T-helper 1 cell treated with Interleukin-12 subunit alpha and Interleukin-12 subunit beta and Interleukin-4 antibody, amounts not matched to agents 30 μg/mL and 1 μg/mL, for 36 hours (primary cell): Measurements from ENCODE around the gene CATSPERD.

Experiments
- H3K27ac Mint-ChIP-seq: one replicate; pipeline ENCODE4 v1.8.0; 2021; ENCODE audit warnings: mild to moderate bottlenecking, mixed read lengths
- H3K27me3 Mint-ChIP-seq: one replicate; pipeline ENCODE4 v1.8.0; 2021; ENCODE audit warnings: low read depth, mixed read lengths
- H3K36me3 Mint-ChIP-seq: one replicate; pipeline ENCODE4 v1.8.0; 2021; ENCODE audit warnings: low read depth, mixed read lengths
- H3K4me1 Mint-ChIP-seq: one replicate; pipeline ENCODE4 v1.8.0; 2021; ENCODE audit warnings: low read depth, mixed read lengths
- H3K4me3 Mint-ChIP-seq: one replicate; pipeline ENCODE4 v1.8.0; 2021; ENCODE audit warnings: mild to moderate bottlenecking, moderate library complexity, mixed read lengths
- H3K9me3 Mint-ChIP-seq: one replicate; pipeline ENCODE4 v1.8.0; 2021; ENCODE audit warnings: mixed read lengths

The CATSPERD gene

GRCh38 chr19:5789886-5790558 lies 69.6 kb downstream of the CATSPERD start:
- Mint-ChIP-seq H3K27me3 (no peaks in the 10 kb centered on the region), H3K4me1 (peaks cover 7% of the 10 kb centered on the region), H3K27ac (peak overlapping the region; percentile 100), H3K36me3 (peaks cover 24% of the 10 kb centered on the region), H3K9me3 (no peaks in the 10 kb centered on the region), H3K4me3 (peak overlapping the region; percentile 99)

GRCh38 chr19:5790559-5791520 lies 70.4 kb downstream of the CATSPERD start, which contains the start of gene DUS3L:
Gene DUS3L, minus strand, starts transcription at chr19:5791163. Its CDS starts 22 bp downstream, at chr19:5791141.
- peak within 1 kb of the TSS; percentile 99 for H3K4me3 Mint-ChIP-seq
- peaks cover 24% of the 10 kb centered on the region for H3K36me3 Mint-ChIP-seq
- H3K27ac Mint-ChIP-seq: peak within 1 kb of the TSS; percentile 100
- no peaks in the 10 kb centered on the region for H3K27me3 Mint-ChIP-seq
- peaks cover 7% of the 10 kb centered on the region for H3K4me1 Mint-ChIP-seq
- H3K9me3 Mint-ChIP-seq: no peaks in the 10 kb centered on the region

GRCh38 chr19:5792224-5792623 lies 71.8 kb downstream of the CATSPERD start:
- no peaks in the 10 kb centered on the region for H3K27me3 Mint-ChIP-seq
- H3K4me1 Mint-ChIP-seq: peaks cover 7% of the 10 kb centered on the region
- no peak overlapping the region for H3K27ac Mint-ChIP-seq
- no peaks in the 10 kb centered on the region for H3K9me3 Mint-ChIP-seq
- H3K36me3 Mint-ChIP-seq: peaks cover 20% of the 10 kb centered on the region
- no peak overlapping the region for H3K4me3 Mint-ChIP-seq

- Mint-ChIP-seq H3K4me3 (no peak overlapping the region), H3K36me3 (peaks cover 16% of the 10 kb centered on the region), H3K27ac (no peak overlapping the region), H3K9me3 (no peaks in the 10 kb centered on the region), H3K4me1 (peaks cover 7% of the 10 kb centered on the region), H3K27me3 (no peaks in the 10 kb centered on the region)
Measured at GRCh38 chr19:5793188-5793587, 72.8 kb downstream of the CATSPERD start.

GRCh38 chr19:5795382-5795919 lies 75.0 kb downstream of the CATSPERD start:
- no peak overlapping the region for H3K4me3 Mint-ChIP-seq
- no peak overlapping the region for H3K27ac Mint-ChIP-seq
- H3K36me3 Mint-ChIP-seq: peaks cover 1% of the 10 kb centered on the region
- H3K9me3 Mint-ChIP-seq: no peaks in the 10 kb centered on the region
- peaks cover 2% of the 10 kb centered on the region for H3K4me1 Mint-ChIP-seq
- H3K27me3 Mint-ChIP-seq: peaks cover 13% of the 10 kb centered on the region

GRCh38 chr19:5798244-5798643 lies 77.8 kb downstream of the CATSPERD start:
- H3K36me3 Mint-ChIP-seq: no peaks in the 10 kb centered on the region
- peaks cover 7% of the 10 kb centered on the region for H3K4me1 Mint-ChIP-seq
- no peak overlapping the region for H3K27ac Mint-ChIP-seq
- peaks cover 22% of the 10 kb centered on the region for H3K27me3 Mint-ChIP-seq
- no peaks in the 10 kb centered on the region for H3K9me3 Mint-ChIP-seq
- H3K4me3 Mint-ChIP-seq: no peak overlapping the region

GRCh38 chr19:5799247-5800241 lies 79.1 kb downstream of the CATSPERD start:
- Mint-ChIP-seq H3K9me3 (no peaks in the 10 kb centered on the region), H3K36me3 (no peaks in the 10 kb centered on the region), H3K27ac (no peak overlapping the region), H3K4me3 (no peak overlapping the region), H3K4me1 (peaks cover 18% of the 10 kb centered on the region), H3K27me3 (peaks cover 29% of the 10 kb centered on the region)

GRCh38 chr19:5800361-5801270 lies 80.2 kb downstream of the CATSPERD start:
- H3K27ac Mint-ChIP-seq: no peak overlapping the region
- no peaks in the 10 kb centered on the region for H3K9me3 Mint-ChIP-seq
- no peaks in the 10 kb centered on the region for H3K36me3 Mint-ChIP-seq
- H3K4me1 Mint-ChIP-seq: peaks cover 18% of the 10 kb centered on the region
- H3K4me3 Mint-ChIP-seq: no peak overlapping the region
- H3K27me3 Mint-ChIP-seq: peaks cover 29% of the 10 kb centered on the region

- Mint-ChIP-seq H3K36me3 (no peaks in the 10 kb centered on the region), H3K27ac (peak overlapping the region; percentile 41), H3K4me3 (no peak overlapping the region), H3K9me3 (no peaks in the 10 kb centered on the region), H3K4me1 (peaks cover 18% of the 10 kb centered on the region), H3K27me3 (peaks cover 42% of the 10 kb centered on the region)
Measured at GRCh38 chr19:5801796-5802619, 81.6 kb downstream of the CATSPERD start.

- peak overlapping the region; percentile 63 for H3K4me3 Mint-ChIP-seq
Measured at GRCh38 chr19:5803441-5803751, 83.0 kb downstream of the CATSPERD start.

GRCh38 chr19:5803752-5804515 lies 83.5 kb downstream of the CATSPERD start:
- Mint-ChIP-seq H3K27ac (peak overlapping the region; percentile 79), H3K4me1 (peaks cover 18% of the 10 kb centered on the region), H3K27me3 (peaks cover 43% of the 10 kb centered on the region), H3K9me3 (no peaks in the 10 kb centered on the region), H3K36me3 (no peaks in the 10 kb centered on the region), H3K4me3 (peak overlapping the region; percentile 73)

More at GRCh38 chr19:5803441-5803751, 83.0 kb downstream of the CATSPERD start:
- Mint-ChIP-seq H3K9me3 (no peaks in the 10 kb centered on the region), H3K27ac (no peak overlapping the region), H3K27me3 (peaks cover 48% of the 10 kb centered on the region), H3K4me1 (peaks cover 18% of the 10 kb centered on the region), H3K36me3 (no peaks in the 10 kb centered on the region)
